Epithelial cell of proximal tubule (primary cell): ENCODE results near the gene SHANK1. TPM values are rescaled to one million over a fixed set of nuclear protein-coding genes. Genes with fewer than 3 reads are reported as not detected.

Experiments
- DNase-seq: peaks from one replicate; pipeline ENCODE4 v3.0.0-alpha.2; 2011; ENCODE audit warnings: low read depth
- H3K4me3 ChIP-seq: 2 replicates; pipeline ENCODE4 v1.5.1; 2011; ENCODE audit warnings: low read depth, mild to moderate bottlenecking, low read length
- CTCF ChIP-seq: conservative IDR thresholded peaks from 2 replicates; pipeline ENCODE4 v1.5.1; 2012; ENCODE audit warnings: low read depth, mild to moderate bottlenecking, low read length
- total RNA-seq: library from RNA; depleted of rRNA; stranded (reverse); fragments of >200 nt; gene quantifications from 2 replicates; pipeline ENCODE4 v1.2.3, GENCODE V29; 2015

The SHANK1 gene
- total RNA-seq, 1 donor from 2014 or later, result 0.29 TPM

DNA sequence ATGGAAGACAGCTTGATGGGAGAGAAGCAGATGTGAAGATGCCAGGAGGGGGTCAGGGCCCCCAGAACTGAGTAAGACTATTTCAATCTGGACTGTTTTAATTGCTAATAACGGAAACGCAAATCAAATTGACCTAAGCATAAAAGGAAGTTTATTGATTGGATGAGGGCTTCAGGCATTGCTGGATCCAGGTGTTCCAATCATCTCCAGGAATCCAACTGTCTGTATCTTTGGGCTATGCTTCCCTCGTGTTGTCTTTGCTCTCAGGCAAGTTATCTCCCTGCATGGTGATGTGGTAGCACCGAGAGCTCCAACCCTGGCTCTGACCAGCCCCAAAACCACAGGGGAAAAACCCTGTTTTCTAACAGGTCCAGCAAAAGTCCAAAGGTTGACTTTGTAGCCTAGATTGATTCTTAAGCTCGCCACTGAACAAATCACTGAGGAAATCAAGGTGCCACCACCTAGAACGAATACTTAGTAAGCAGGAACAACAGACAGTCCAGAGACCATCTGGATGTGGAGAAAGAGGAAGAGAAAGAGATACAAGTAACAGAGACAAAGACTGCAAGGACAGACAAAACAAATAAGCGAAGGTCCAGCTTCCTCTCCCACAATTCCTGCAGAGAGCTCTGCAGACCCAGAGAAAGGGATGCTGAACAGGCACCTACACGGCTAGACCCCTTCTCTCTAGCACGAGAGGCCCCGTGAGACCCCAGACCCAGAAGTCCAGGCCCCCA, 71.6 kb downstream of the SHANK1 start:
- H3K4me3 ChIP-seq, result no peak overlapping the region
- TF ChIP-seq CTCF, result no peak
- DNase-seq, result no peak

- H3K4me3 ChIP-seq, result no peak overlapping the region
- no peak for TF ChIP-seq CTCF
- peak; percentile 32 for DNase-seq
These were observed 73.4 kb downstream of the SHANK1 start for GRCh38 chr19:50646074-50646807.

DNA sequence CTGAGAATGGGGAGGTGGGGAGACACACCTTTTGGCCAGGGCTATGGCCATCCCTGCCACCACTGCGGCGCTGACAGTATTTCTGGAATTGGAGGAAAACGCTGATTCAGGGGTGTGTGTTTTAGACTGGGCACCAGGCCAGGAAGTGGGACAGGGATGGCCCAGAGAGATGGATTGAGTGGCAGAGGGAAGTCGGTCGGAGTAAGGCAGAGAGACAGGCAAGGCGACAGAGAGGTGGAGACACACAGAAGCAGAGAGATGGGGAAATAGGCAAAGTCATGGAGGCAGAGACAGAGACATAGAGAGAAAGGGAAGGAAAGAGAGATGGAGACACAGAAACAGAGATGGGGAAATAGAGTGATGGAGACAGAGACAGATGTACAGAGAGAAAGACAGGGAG, 74.5 kb downstream of the SHANK1 start:
- TF ChIP-seq CTCF, result no peak

GRCh38 chr19:50644315-50644915, 75.2 kb downstream of the SHANK1 start:
- H3K4me3 ChIP-seq, result no peak overlapping the region
- TF ChIP-seq CTCF, result no peak
- DNase-seq, result no peak

More for the DNA sequence above, 74.5 kb downstream of the SHANK1 start:
- no peak overlapping the region for H3K4me3 ChIP-seq
- no peak for DNase-seq

DNA sequence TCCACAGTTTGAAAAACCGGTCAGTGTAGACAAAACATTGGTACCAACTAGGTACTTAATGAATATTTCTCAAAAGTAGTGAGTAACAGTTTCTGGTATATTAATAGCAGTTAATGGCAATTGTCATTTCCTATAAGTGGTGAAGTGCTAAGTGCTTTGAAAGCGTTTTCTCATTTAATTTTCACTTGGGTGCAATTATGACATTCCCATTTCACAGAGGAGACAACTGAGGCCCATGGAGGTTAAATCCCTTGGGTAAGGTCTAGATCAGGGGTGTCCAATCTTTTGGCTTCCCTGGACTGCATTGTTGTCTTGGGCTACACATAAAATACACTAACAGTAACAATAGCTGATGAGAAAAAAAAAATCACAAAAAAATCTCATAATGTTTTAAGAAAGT, 79.2 kb downstream of the SHANK1 start:
- DNase-seq, result no peak
- H3K4me3 ChIP-seq, result no peak overlapping the region
- no peak for TF ChIP-seq CTCF

GRCh38 chr19:50639121-50640112, 80.2 kb downstream of the SHANK1 start, which contains the start of gene SYT3:
SYT3 (minus strand) TSS chr19:50639881; CDS start chr19:50637411, 2,470 bp downstream.
- no peak for DNase-seq
- no peak for TF ChIP-seq CTCF
- H3K4me3 ChIP-seq, result peak within 1 kb of the TSS; percentile 56
